Measurements from ENCODE around the gene IL36B.

IL36B gene

DNA sequence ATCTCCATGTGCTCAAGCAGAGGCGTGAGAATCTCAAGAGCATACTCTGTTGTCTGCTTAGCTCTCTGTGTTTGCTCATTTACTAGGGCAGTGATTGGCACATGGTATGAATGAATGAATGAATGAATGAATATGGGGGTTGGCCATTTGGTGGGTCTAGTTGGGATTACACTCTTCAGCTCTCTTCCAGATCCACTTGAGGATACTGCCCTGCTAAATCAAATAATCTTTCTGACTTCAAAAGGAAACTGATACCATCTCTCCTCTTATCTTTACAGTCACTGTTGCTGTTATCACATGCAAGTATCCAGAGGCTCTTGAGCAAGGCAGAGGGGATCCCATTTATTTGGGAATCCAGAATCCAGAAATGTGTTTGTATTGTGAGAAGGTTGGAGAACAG lies 72.9 kb downstream of the IL36B start:
- Mint-ChIP-seq H3K4me1 (no peaks in the 10 kb centered on the region), H3K27ac (no peak overlapping the region), H3K9me3 (no peaks in the 10 kb centered on the region), H3K36me3 (no peaks in the 10 kb centered on the region), H3K4me3 (no peak overlapping the region)
- ATAC-seq (no peak), DNase-seq (ENCODE audit: low spot score in 2 of 2) (peak in 1 of 2 donors; percentile 17)

DNA sequence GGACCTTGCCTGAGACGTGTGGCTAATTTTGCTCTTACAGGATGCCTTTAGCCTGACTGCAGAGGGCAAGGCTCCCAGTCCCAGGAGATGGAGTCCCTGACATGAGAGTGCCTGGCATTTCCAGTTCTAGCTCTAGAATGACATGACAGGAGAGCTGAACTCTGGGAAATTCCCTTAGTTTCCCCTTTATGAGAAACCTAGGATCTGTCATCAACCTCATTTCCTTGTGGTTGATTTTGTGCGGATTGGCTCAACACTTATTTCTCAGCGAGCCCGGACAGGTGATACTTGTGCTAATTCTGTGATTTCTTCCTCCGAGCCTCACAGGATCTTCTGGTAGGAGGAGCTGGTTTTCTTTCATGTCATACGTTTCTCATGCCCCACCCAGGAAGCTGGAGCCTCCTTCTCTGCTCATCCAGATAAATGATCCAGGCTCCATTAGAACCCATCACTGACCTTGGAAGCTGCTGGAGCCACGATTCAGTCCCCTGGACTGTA lies 75.1 kb downstream of the IL36B start, which contains the start of gene IL36G:
TSS of gene IL36G (plus strand) at position 448 of the 498 bp plus-strand sequence. CDS start 633 bp downstream, outside the sequence.
- H3K36me3 Mint-ChIP-seq, result no peaks in the 10 kb centered on the region
- H3K4me3 Mint-ChIP-seq, result no peak within 1 kb of the TSS
- H3K27ac Mint-ChIP-seq, result no peak within 1 kb of the TSS
- H3K9me3 Mint-ChIP-seq, result no peaks in the 10 kb centered on the region
- DNase-seq (ENCODE audit: low spot score in 2 of 2) (peak in 1 of 2 donors; percentile 43), ATAC-seq (no peak)
- no peaks in the 10 kb centered on the region for H3K4me1 Mint-ChIP-seq

Data from stimulated activated effector memory CD8-positive, alpha-beta T cell treated with anti-CD3 and anti-CD28 coated beads, Interleukin-12 subunit alpha, Interleukin-12 subunit beta, amount 100 ng/mL, for 72 hours (primary cell).